ENCODE results near the gene ITGA2B. TPM values are rescaled to one million over a fixed set of nuclear protein-coding genes. Genes with fewer than 3 reads are reported as not detected.

The ITGA2B gene
- total RNA-seq, 3 donors from 2014 or later (not counting 1 experiment from before 2014, with no cell fraction given): 8.8 to 32.9 (median 32.6) TPM

- no peak overlapping the region for H3K27ac ChIP-seq (ENCODE audit: low read length)
- 97% methylated on average over 9 of the region's 9 CpGs for WGBS (ENCODE audit: insufficient coverage)
- H3K27me3 ChIP-seq (ENCODE audit: control insufficient read depth, insufficient read depth, low read length): no peaks in the 10 kb centered on the region
- no peaks in the 10 kb centered on the region for H3K9me3 Mint-ChIP-seq
- no peak overlapping the region for H3K4me3 Mint-ChIP-seq
- no peak for ATAC-seq
- H3K27me3 Mint-ChIP-seq (ENCODE audit: low read depth in 2 of 2): no peaks in the 10 kb centered on the region
- peaks cover 23 to 36% of the 10 kb centered on the region in 2 donors for H3K4me1 Mint-ChIP-seq
- peaks cover 35% of the 10 kb centered on the region for H3K36me3 ChIP-seq (ENCODE audit: control insufficient read depth, insufficient read depth, low read length)
- no peaks in the 10 kb centered on the region for H3K4me1 ChIP-seq (ENCODE audit: control insufficient read depth, insufficient read depth, low read length)
- H3K9me3 ChIP-seq (ENCODE audit: control insufficient read depth, insufficient read depth, low read length): no peaks in the 10 kb centered on the region
- no peak for TF ChIP-seq CTCF (IDR thresholded peaks at IDR 0.05)
- DNase-seq: no peak
- H3K36me3 Mint-ChIP-seq: peaks cover 20% of the 10 kb centered on the region
- no peak overlapping the region for H3K4me3 ChIP-seq (ENCODE audit: low read length)
- intact Hi-C loops (cut with micrococcal nuclease): loop anchor here (2.0 kb wide), 1 partner anchor 14 kb away; no protein-coding TSS in a partner anchor
- H3K27ac Mint-ChIP-seq: peak overlapping the region; percentile 33 to 35
Observed at GRCh38 chr17:44432254-44433157, 43.1 kb upstream of the ITGA2B start.

GRCh38 chr17:44424828-44425461, 35.5 kb upstream of the ITGA2B start:
- no peak overlapping the region for H3K27ac ChIP-seq (ENCODE audit: low read length)
- WGBS (ENCODE audit: insufficient coverage): 100% methylated on average over 1 of the region's 3 CpGs
- Mint-ChIP-seq H3K36me3 (no peaks in the 10 kb centered on the region), H3K27me3 (ENCODE audit: low read depth in 2 of 2) (no peaks in the 10 kb centered on the region), H3K4me3 (no peak overlapping the region), H3K9me3 (no peaks in the 10 kb centered on the region), H3K4me1 (peaks cover 45 to 47% of the 10 kb centered on the region in 2 donors), H3K27ac (peak overlapping the region; percentile 72 to 79)
- peaks cover 12% of the 10 kb centered on the region for H3K4me1 ChIP-seq (ENCODE audit: control insufficient read depth, insufficient read depth, low read length)
- DNase-seq: no peak
- peaks cover 29% of the 10 kb centered on the region for H3K36me3 ChIP-seq (ENCODE audit: control insufficient read depth, insufficient read depth, low read length)
- ATAC-seq: no peak
- H3K9me3 ChIP-seq (ENCODE audit: control insufficient read depth, insufficient read depth, low read length): no peaks in the 10 kb centered on the region
- intact Hi-C loops (cut with micrococcal nuclease): no loop called here
- H3K4me3 ChIP-seq (ENCODE audit: low read length): no peak overlapping the region
- no peak for TF ChIP-seq CTCF (IDR thresholded peaks at IDR 0.05)
- H3K27me3 ChIP-seq (ENCODE audit: control insufficient read depth, insufficient read depth, low read length): no peaks in the 10 kb centered on the region

- no peaks in the 10 kb centered on the region for H3K36me3 Mint-ChIP-seq
- H3K4me1 ChIP-seq (ENCODE audit: control insufficient read depth, insufficient read depth, low read length): peaks cover 21% of the 10 kb centered on the region
- no peak overlapping the region for H3K4me3 ChIP-seq (ENCODE audit: low read length)
- H3K4me3 Mint-ChIP-seq: no peak overlapping the region
- intact Hi-C loops (cut with micrococcal nuclease): no loop called here
- H3K9me3 Mint-ChIP-seq: no peaks in the 10 kb centered on the region
- no peaks in the 10 kb centered on the region for H3K9me3 ChIP-seq (ENCODE audit: control insufficient read depth, insufficient read depth, low read length)
- WGBS (ENCODE audit: insufficient coverage): 78% methylated on average over 2 of the region's 2 CpGs
- H3K27ac Mint-ChIP-seq: peak overlapping the region; percentile 1 to 32
- no peaks in the 10 kb centered on the region for H3K27me3 Mint-ChIP-seq (ENCODE audit: low read depth in 2 of 2)
- no peak for DNase-seq
- no peak for TF ChIP-seq CTCF (IDR thresholded peaks at IDR 0.05)
- H3K27ac ChIP-seq (ENCODE audit: low read length): no peak overlapping the region
- ATAC-seq: no peak
- H3K36me3 ChIP-seq (ENCODE audit: control insufficient read depth, insufficient read depth, low read length): peaks cover 32% of the 10 kb centered on the region
- H3K27me3 ChIP-seq (ENCODE audit: control insufficient read depth, insufficient read depth, low read length): no peaks in the 10 kb centered on the region
- H3K4me1 Mint-ChIP-seq: peaks cover 41 to 50% of the 10 kb centered on the region in 2 donors
Observed at GRCh38 chr17:44417553-44417952, 28.1 kb upstream of the ITGA2B start.

Data from natural killer cell (primary cell).